ENCODE measurements around the gene APOBEC3A. TPM values are rescaled to one million over a fixed set of nuclear protein-coding genes. Genes with fewer than 3 reads are reported as not detected.
A peak's percentile ranks its signal among the peaks of the same experiment; 100 is the strongest.

APOBEC3A gene
- total RNA-seq, 4 donors from 2014 or later: 2.7 to 3.0 TPM; not detected in 2

GRCh38 chr22:38953091-38953490, 4.3 kb upstream of the APOBEC3A start:
- 95% methylated on average over 8 of the region's 8 CpGs; no CpG with 5 or more reads in 1 of the 2 donors for WGBS, 2 donors (ENCODE audit: low coverage in 1 of 2)
- no peaks in the 10 kb centered on the region for H3K36me3 ChIP-seq
- TF ChIP-seq CTCF (IDR thresholded peaks at IDR 0.05) (no peak), POLR2AphosphoS5 (IDR thresholded peaks at IDR 0.05) (no peak), EP300 (IDR thresholded peaks at IDR 0.05; ENCODE audit: low read depth) (no peak), POLR2A (IDR thresholded peaks at IDR 0.05) (no peak)
- intact Hi-C loops (cut with DNase I; ENCODE audit: low total_unique reads) (no loop called here), in situ Hi-C loops (cut with MboI; ENCODE audit: low pct_ligation_motif_present in 1 of 4, low pct_unique_long_range_greater_than_20kb in 1 of 4, low sequenced_read_pairs in 3 of 4) (no loop called here)
- no peaks in the 10 kb centered on the region for H3K9me3 ChIP-seq
- H3K4me1 ChIP-seq: peaks cover 6 to 51% (median 26%) of the 10 kb centered on the region in 4 donors
- peak overlapping the region in 2 of 4 donors; percentile 43 to 63 for H3K27ac ChIP-seq
- no peaks in the 10 kb centered on the region for H3K27me3 ChIP-seq
- DNase-seq: no peak
- no peak overlapping the region for H3K4me3 ChIP-seq

GRCh38 chr22:38953577-38954413, 3.6 kb upstream of the APOBEC3A start:
- peaks cover 6 to 51% (median 26%) of the 10 kb centered on the region in 4 donors for H3K4me1 ChIP-seq

GRCh38 chr22:38954414-38955043, 2.9 kb upstream of the APOBEC3A start:
- 68% methylated on average over 12 of the region's 13 CpGs; no CpG with 5 or more reads in 1 of the 2 donors for WGBS, 2 donors (ENCODE audit: low coverage in 1 of 2)
- no peak overlapping the region for H3K4me3 ChIP-seq
- H3K4me1 ChIP-seq: peaks cover 3 to 48% (median 24%) of the 10 kb centered on the region in 4 donors
- no peak for DNase-seq
- H3K27me3 ChIP-seq: no peaks in the 10 kb centered on the region
- no peaks in the 10 kb centered on the region for H3K9me3 ChIP-seq
- intact Hi-C loops (cut with DNase I; ENCODE audit: low total_unique reads) (no loop called here), in situ Hi-C loops (cut with MboI; ENCODE audit: low pct_ligation_motif_present in 1 of 4, low pct_unique_long_range_greater_than_20kb in 1 of 4, low sequenced_read_pairs in 3 of 4) (no loop called here)
- TF ChIP-seq POLR2A (IDR thresholded peaks at IDR 0.05) (no peak), POLR2AphosphoS5 (IDR thresholded peaks at IDR 0.05) (no peak), CTCF (IDR thresholded peaks at IDR 0.05) (no peak), EP300 (IDR thresholded peaks at IDR 0.05; ENCODE audit: low read depth) (no peak)
- peak overlapping the region in 2 of 4 donors; percentile 43 to 63 for H3K27ac ChIP-seq
- H3K36me3 ChIP-seq: no peaks in the 10 kb centered on the region

More at GRCh38 chr22:38953577-38954413, 3.6 kb upstream of the APOBEC3A start:
- no peaks in the 10 kb centered on the region for H3K9me3 ChIP-seq
- no peaks in the 10 kb centered on the region for H3K36me3 ChIP-seq
- WGBS, 2 donors (ENCODE audit: low coverage in 1 of 2): 55% methylated on average over 15 of the region's 15 CpGs; no CpG with 5 or more reads in 1 of the 2 donors
- no peak overlapping the region for H3K4me3 ChIP-seq
- intact Hi-C loops (cut with DNase I; ENCODE audit: low total_unique reads): no loop called here
- H3K27me3 ChIP-seq: no peaks in the 10 kb centered on the region
- TF ChIP-seq EP300 (IDR thresholded peaks at IDR 0.05; ENCODE audit: low read depth): no peak
- TF ChIP-seq CTCF (IDR thresholded peaks at IDR 0.05): no peak
- peak; percentile 13 for TF ChIP-seq POLR2A (IDR thresholded peaks at IDR 0.05)
- TF ChIP-seq POLR2AphosphoS5 (IDR thresholded peaks at IDR 0.05): no peak
- peak overlapping the region in 2 of 4 donors; percentile 43 to 63 for H3K27ac ChIP-seq
- peak; percentile 75 for DNase-seq
- in situ Hi-C loops (cut with MboI; ENCODE audit: low pct_ligation_motif_present in 1 of 4, low pct_unique_long_range_greater_than_20kb in 1 of 4, low sequenced_read_pairs in 3 of 4): no loop called here

- Histone ChIP-seq H3K27me3 (no peaks in the 10 kb centered on the region), H3K36me3 (no peaks in the 10 kb centered on the region), H3K27ac (no peak overlapping the region), H3K4me3 (no peak overlapping the region), H3K4me1 (peaks cover 3 to 43% (median 20%) of the 10 kb centered on the region in 4 donors), H3K9me3 (no peaks in the 10 kb centered on the region)
- 73% methylated on average over 5 of the region's 5 CpGs; no CpG with 5 or more reads in 1 of the 2 donors for WGBS, 2 donors (ENCODE audit: low coverage in 1 of 2)
- in situ Hi-C loops (cut with MboI; ENCODE audit: low pct_ligation_motif_present in 1 of 4, low pct_unique_long_range_greater_than_20kb in 1 of 4, low sequenced_read_pairs in 3 of 4): no loop called here
- intact Hi-C loops (cut with DNase I; ENCODE audit: low total_unique reads): no loop called here
- DNase-seq: no peak
- no peak for TF ChIP-seq POLR2A (IDR thresholded peaks at IDR 0.05)
- no peak for TF ChIP-seq POLR2AphosphoS5 (IDR thresholded peaks at IDR 0.05)
Observed at GRCh38 chr22:38955250-38955905, 2.0 kb upstream of the APOBEC3A start.
